HPDE6-E6E7 (cell line): ENCODE data around the gene DCAF11.

Experiments
- DNase-seq: peaks from one replicate; pipeline ENCODE4 v3.0.0; 2011; ENCODE audit warnings: missing footprints; ENCODE audit errors: extremely low spot score

The DCAF11 gene

DNA sequence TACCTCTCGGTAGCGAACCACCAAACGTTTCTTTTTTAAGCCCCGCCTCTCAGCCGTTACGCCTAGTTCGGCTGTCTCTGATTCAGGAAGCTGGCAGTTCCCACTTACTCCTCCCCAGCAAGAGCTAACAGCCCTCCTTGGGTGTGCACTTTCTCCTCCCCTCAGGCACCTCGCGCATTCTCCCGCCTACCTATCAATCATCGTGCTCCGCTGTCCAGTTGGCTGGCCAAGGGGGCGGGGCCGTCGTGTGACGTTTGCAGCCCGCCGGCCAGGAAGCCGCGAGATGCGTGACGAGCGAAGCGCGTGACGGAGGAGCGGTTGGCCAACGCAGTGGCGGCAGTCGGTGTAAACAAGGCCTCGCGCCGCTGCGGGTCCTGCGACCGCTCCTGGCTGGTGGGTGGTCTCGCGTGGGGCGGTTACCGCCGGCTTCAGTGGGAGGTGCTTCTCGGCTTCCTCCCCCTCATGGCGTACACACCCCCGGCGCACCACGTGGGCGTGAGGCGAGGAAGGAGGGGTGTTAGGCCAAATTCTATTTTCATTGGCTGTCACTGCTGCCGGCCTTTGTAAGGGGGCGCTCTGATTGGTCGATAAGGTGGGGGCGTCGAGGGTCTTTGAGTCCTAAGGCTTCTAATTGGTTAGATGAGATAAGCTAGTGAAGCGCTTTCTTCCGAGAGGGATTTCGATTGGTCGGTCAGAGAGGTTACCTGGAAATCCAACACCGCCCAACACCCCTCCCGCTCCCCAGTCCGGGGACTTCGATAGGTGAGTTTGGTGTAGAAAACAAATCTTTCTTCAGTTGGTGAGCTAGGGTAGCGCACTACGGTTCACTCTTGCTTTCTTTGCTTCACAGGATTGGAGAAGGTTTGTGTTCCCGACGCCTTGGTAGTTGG lies at the start of gene DCAF11, which contains the start of gene NRL:
Gene DCAF11 (plus strand): TSS at position 246 of the 890 bp plus-strand sequence. CDS start 818 bp downstream, outside the sequence.
Gene NRL (minus strand): TSS at position 418 of the 890 bp plus-strand sequence. CDS start 32,101 bp downstream, outside the sequence.
- peak; percentile 100 for DNase-seq

- no peak for DNase-seq
Observed at GRCh38 chr14:24064856-24065255, 49.7 kb upstream of the DCAF11 start.

DNA sequence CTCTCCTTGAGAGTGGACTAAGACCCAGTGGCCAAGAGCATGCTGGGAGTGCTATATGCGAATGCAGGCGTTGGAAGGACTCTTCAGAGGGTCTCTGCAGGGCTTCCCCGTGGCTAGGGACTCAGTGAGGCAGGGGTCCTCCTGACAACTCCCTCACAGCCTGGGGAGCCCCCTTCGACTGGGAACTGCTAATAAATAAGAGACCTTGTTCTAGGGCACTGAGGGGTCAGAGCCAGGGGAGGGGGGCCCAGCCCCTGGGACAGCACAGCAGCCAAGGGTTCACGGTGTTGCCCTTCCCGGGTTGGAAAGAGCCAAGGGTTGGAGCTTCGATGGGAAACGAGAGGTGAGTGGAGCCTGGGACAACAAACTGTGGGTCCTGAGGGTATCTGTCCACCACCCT lies 49.2 kb upstream of the DCAF11 start:
- no peak for DNase-seq

- DNase-seq, result no peak
Observed at GRCh38 chr14:24066496-24067132, 48.0 kb upstream of the DCAF11 start.

GRCh38 chr14:24067133-24068082 lies 47.2 kb upstream of the DCAF11 start:
- no peak for DNase-seq

DNA sequence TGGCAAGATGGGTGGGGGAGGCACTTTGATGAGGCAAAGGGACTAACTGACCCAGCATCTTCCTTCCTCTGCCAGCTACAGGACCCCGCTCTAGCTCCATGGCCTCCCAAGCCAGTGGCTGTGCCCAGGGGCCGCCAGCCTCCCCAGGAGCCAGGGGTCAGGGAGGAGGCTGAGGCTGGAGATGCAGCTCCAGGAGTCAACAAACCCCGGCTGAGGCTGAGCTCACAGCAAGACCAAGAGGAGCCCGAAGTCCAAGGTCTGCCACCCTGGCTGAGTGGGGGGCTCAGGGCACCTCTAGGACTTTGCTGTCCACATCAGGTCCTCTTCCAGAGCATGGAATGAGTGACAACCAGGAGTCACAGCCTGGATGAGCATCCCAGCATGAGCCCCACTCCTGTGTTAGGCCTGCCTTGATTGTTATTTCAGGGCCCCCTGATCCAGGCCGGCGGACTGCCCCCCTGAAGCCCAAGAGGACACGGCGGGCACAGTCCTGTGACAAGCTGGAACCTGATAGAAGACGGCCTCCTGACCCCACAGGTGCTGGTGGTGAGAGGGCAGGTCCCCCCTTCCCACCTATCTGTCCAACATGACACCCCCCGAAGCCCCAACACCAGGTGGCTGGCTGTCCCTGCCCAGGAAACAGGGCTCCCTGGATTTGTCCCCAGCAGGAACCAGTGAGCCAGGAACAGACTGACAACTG lies 45.7 kb upstream of the DCAF11 start:
- DNase-seq, result no peak

DNA sequence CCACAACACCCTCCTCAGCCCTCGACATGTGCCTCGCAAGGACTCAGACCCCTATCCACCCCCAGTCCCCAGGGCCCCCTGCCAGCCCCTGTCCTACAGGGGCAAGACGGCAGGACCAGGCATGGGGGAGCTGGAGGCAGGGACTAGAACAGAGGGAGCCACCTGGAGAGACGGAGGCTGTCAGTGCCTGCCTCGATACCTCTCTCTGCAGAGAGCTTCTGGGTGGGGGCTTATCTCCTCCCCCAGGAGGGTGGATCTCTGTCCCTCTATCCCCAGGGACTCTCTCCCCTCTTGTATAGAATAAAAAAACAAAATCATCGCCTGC lies 45.2 kb upstream of the DCAF11 start:
- no peak for DNase-seq

- DNase-seq, result no peak
Observed at GRCh38 chr14:24070285-24071143, 44.1 kb upstream of the DCAF11 start.

- no peak for DNase-seq
Observed at GRCh38 chr14:24071144-24071697, 43.4 kb upstream of the DCAF11 start, which contains the start of gene CPNE6. CPNE6 (plus strand) TSS chr14:24071562; CDS start chr14:24072937, 1,375 bp downstream.

DNA sequence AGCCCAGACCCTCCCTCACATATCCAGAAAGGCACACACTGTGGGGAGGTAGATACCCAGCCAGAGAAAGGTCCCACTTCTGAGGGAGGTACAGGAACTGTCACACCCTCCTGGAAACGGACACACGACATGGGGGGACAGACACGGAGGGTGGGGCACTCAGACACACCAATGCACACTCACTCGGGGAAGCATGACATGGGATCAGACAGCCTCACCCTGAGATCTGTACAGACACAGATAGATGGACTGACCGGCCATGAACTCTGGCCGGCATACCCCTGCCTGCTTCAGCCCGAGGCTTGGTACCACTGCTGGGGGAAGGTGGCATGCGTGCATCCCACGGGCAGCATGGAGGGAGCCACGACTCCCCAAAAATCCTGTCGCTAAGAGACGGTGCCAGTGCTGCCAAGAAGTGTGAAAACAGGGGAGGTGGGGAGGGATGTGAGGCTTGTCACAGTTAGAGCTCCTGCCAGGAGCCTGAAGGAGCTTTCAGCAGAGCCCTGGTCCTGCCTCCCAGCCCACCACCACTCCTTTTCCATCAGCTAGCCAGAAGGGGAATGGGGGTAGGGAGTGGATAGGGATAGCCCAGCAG lies 42.6 kb upstream of the DCAF11 start:
- DNase-seq, result no peak

- no peak for DNase-seq
Observed at GRCh38 chr14:24072436-24072835, 42.1 kb upstream of the DCAF11 start.

- no peak for DNase-seq
Observed at GRCh38 chr14:24072881-24073877, 41.4 kb upstream of the DCAF11 start.

GRCh38 chr14:24074625-24075484 lies 39.7 kb upstream of the DCAF11 start:
- no peak for DNase-seq

DNA sequence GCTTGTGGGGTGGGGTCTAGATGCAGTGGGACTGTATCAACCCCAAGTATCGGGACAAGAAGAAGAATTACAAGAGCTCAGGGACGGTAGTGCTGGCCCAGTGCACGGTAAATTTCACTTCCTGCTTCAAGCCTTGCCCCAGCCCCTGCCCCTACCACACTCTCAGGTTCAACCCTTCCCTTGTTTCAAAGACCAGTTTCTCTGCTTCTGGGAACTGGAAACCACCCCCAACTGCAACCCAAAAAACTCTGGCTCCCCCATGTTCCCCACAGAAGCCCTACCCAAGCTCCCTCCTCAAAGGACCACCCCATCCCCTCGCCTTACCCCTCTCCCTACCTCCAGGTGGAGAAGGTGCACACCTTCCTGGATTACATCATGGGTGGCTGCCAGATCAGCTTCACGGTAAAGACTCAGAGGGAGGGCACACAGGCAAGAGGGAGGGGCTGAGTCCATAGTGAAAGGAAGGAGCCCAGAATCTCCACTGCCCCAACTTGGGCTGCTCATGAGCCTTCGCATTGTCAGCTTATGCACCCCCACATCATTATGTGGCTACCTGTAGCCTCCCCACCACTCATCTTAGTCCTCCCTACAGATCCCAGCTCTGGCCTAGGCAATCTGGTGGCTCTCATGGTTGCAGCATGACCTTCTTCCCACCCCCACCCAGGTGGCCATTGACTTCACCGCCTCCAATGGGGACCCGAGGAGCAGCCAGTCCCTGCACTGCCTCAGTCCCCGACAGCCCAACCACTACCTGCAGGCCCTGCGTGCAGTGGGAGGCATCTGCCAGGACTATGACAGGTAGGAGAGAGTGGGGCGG lies 38.9 kb upstream of the DCAF11 start:
- no peak for DNase-seq

- no peak for DNase-seq
Observed at GRCh38 chr14:24076302-24076601, 38.3 kb upstream of the DCAF11 start.

DNA sequence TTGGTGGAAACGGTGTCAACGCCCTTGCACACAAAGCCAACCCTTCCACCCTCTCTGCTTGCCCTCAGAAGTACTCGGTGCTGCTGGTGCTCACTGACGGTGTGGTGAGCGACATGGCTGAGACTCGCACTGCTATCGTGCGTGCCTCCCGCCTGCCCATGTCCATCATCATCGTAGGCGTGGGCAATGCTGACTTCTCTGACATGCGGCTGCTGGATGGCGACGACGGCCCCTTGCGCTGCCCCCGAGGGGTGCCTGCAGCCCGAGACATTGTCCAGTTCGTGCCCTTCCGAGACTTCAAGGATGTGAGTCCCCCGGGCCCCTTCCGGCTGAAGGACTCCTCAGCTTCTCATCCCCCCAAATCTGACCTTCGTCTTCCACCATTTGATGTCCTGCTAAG lies 37.5 kb upstream of the DCAF11 start:
- DNase-seq, result no peak

DNA sequence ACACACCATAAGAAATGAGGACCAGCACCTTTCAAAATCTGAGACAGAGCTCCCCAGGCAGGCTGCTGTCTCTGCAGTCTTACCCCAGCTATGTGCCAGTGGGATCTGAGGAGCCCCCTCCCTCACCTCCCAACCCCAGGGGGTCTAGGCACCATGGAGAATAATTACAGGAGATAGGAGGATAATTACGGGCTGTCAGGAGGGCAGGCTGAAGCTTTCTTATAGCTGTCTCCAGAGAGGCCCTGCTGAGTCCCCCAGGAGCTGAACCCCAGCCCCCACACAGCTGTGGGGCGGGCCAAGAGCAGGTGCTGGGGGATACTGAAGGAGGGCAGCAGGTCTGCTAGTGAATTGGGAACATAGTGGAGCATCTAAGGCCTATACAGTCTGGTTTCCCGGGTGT lies 36.4 kb upstream of the DCAF11 start:
- DNase-seq, result no peak
